WTC11 (cell line): Measurements from ENCODE around the gene ATOSB. TPM values are rescaled to one million over a fixed set of nuclear protein-coding genes. Genes with fewer than 3 reads are reported as not detected.

Experiments
- ATAC-seq: fragments of 200-7000 bp; cut with Tn5 transposase; 2 replicates; pipeline ENCODE4 v1.10.0; 2021; ENCODE audit warnings: mild to moderate bottlenecking, moderate library complexity
- CTCF ChIA-PET: fragments of 300-600 bp; sonication (Branson Sonifier 250); formaldehyde crosslinking; loops from one replicate; lab custom pipeline; 2021; ENCODE audit warnings: antibody characterized with exemption; lab: Charles Lee
- POLR2A ChIA-PET: fragments of 350-600 bp; sonication (Branson Sonifier 250); formaldehyde crosslinking; loops from one replicate; lab custom pipeline; 2021; ENCODE audit warnings: antibody characterized with exemption; lab: Charles Lee
- DNase-seq: peaks from one replicate; pipeline ENCODE4 v3.0.0; 2021; ENCODE audit warnings: low spot score
- H3K27ac Mint-ChIP-seq: 2 replicates; pipeline ENCODE4 v1.8.0; 2021; ENCODE audit warnings: mixed read lengths
- H3K27me3 Mint-ChIP-seq: 2 replicates; pipeline ENCODE4 v1.8.0; 2021; ENCODE audit warnings: low read depth, mild to moderate bottlenecking, moderate library complexity, mixed read lengths
- H3K36me3 Mint-ChIP-seq: 2 replicates; pipeline ENCODE4 v1.8.0; 2021; ENCODE audit warnings: mixed read lengths
- H3K4me1 Mint-ChIP-seq: 2 replicates; pipeline ENCODE4 v1.8.0; 2022; ENCODE audit warnings: mixed read lengths
- H3K4me3 Mint-ChIP-seq: 2 replicates; pipeline ENCODE4 v1.8.0; 2021; ENCODE audit warnings: mild to moderate bottlenecking, moderate library complexity, mixed read lengths
- H3K9me3 Mint-ChIP-seq: 2 replicates; pipeline ENCODE4 v1.8.0; 2021; ENCODE audit warnings: mixed read lengths
- ARID4B ChIP-seq: sonication (generic); formaldehyde crosslinking; IDR thresholded peaks from 2 replicates; pipeline ENCODE4 v1.8.0; 2023; ENCODE audit warnings: missing genetic modification reagents, mild to moderate bottlenecking, borderline replicate concordance
- ATF6 ChIP-seq: sonication (generic); formaldehyde crosslinking; IDR thresholded peaks from 2 replicates; pipeline ENCODE4 v1.8.1; 2023; ENCODE audit warnings: mild to moderate bottlenecking, missing genetic modification reagents
- CREM ChIP-seq: sonication (generic); formaldehyde crosslinking; IDR thresholded peaks from 2 replicates; pipeline ENCODE4 v1.8.1; 2022; ENCODE audit warnings: mild to moderate bottlenecking, missing genetic modification reagents, moderate library complexity
- E2F5 ChIP-seq: sonication (generic); formaldehyde crosslinking; IDR thresholded peaks from 2 replicates; pipeline ENCODE4 v1.8.1; 2022; ENCODE audit warnings: mild to moderate bottlenecking, moderate library complexity, missing genetic modification reagents
- ETV6 ChIP-seq: sonication (generic); formaldehyde crosslinking; IDR thresholded peaks from 2 replicates; pipeline ENCODE4 v1.8.1; 2022; ENCODE audit warnings: mild to moderate bottlenecking, missing genetic modification reagents
- FOXK1 ChIP-seq: sonication (generic); formaldehyde crosslinking; IDR thresholded peaks from 2 replicates; pipeline ENCODE4 v1.8.0; 2022; ENCODE audit warnings: mild to moderate bottlenecking, moderate library complexity, missing genetic modification reagents
- FOXP1 ChIP-seq: sonication (generic); formaldehyde crosslinking; IDR thresholded peaks from 2 replicates; pipeline ENCODE4 v1.8.0; 2022; ENCODE audit warnings: missing genetic modification reagents, mild to moderate bottlenecking, moderate library complexity, borderline replicate concordance
- JUN ChIP-seq: sonication (generic); formaldehyde crosslinking; IDR thresholded peaks from 2 replicates; pipeline ENCODE4 v1.8.0; 2023; ENCODE audit warnings: mild to moderate bottlenecking, missing genetic modification reagents
- MAX ChIP-seq: sonication (generic); formaldehyde crosslinking; IDR thresholded peaks from 2 replicates; pipeline ENCODE4 v1.8.0; 2022; ENCODE audit warnings: mild to moderate bottlenecking, missing genetic modification reagents
- MLX ChIP-seq: sonication (generic); formaldehyde crosslinking; IDR thresholded peaks from 2 replicates; pipeline ENCODE4 v1.8.1; 2023; ENCODE audit warnings: mild to moderate bottlenecking, missing genetic modification reagents, moderate library complexity
- MYBL2 ChIP-seq: sonication (generic); formaldehyde crosslinking; IDR thresholded peaks from 2 replicates; pipeline ENCODE4 v1.8.1; 2023; ENCODE audit warnings: mild to moderate bottlenecking, moderate library complexity, missing genetic modification reagents
- NFATC4 ChIP-seq: fragments of 250-450 bp; sonication (Bioruptor Pico); IDR thresholded peaks from 2 replicates; pipeline ENCODE4 v1.9.0; 2021; ENCODE audit warnings: mild to moderate bottlenecking
- NFYB ChIP-seq: sonication (generic); formaldehyde crosslinking; conservative IDR thresholded peaks from 2 replicates; pipeline ENCODE4 v1.8.0; 2022; ENCODE audit warnings: low read depth, missing genetic modification reagents
- NR2C2 ChIP-seq: sonication (generic); formaldehyde crosslinking; IDR thresholded peaks from 2 replicates; pipeline ENCODE4 v1.8.0; 2022; ENCODE audit warnings: mild to moderate bottlenecking, missing genetic modification reagents
- OVOL2 ChIP-seq: fragments of 250-450 bp; sonication (Bioruptor Pico); IDR thresholded peaks from 2 replicates; pipeline ENCODE4 v1.9.0; 2021; ENCODE audit warnings: mild to moderate bottlenecking, borderline replicate concordance
- PRRX2 ChIP-seq: fragments of 250-450 bp; sonication (Bioruptor Pico); IDR thresholded peaks from 2 replicates; pipeline ENCODE4 v1.8.0; 2021; ENCODE audit warnings: mild to moderate bottlenecking
- SMAD3 ChIP-seq: sonication (generic); formaldehyde crosslinking; IDR thresholded peaks from 2 replicates; pipeline ENCODE4 v1.8.0; 2022; ENCODE audit warnings: missing genetic modification reagents, mild to moderate bottlenecking, borderline replicate concordance
- SP1 ChIP-seq: sonication (generic); formaldehyde crosslinking; conservative IDR thresholded peaks from 2 replicates; pipeline ENCODE4 v1.8.1; 2022; ENCODE audit warnings: missing genetic modification reagents
- TEAD1 ChIP-seq: sonication (generic); formaldehyde crosslinking; IDR thresholded peaks from 2 replicates; pipeline ENCODE4 v1.8.0; 2022; ENCODE audit warnings: mild to moderate bottlenecking, missing genetic modification reagents
- TP53 ChIP-seq: sonication (generic); formaldehyde crosslinking; IDR thresholded peaks from 2 replicates; pipeline ENCODE4 v1.8.1; 2023; ENCODE audit warnings: mild to moderate bottlenecking, missing genetic modification reagents
- USF2 ChIP-seq: sonication (generic); formaldehyde crosslinking; IDR thresholded peaks from 2 replicates; pipeline ENCODE4 v1.8.1; 2023; ENCODE audit warnings: mild to moderate bottlenecking, missing genetic modification reagents, moderate library complexity
- ZBTB21 ChIP-seq: sonication (generic); formaldehyde crosslinking; IDR thresholded peaks from 2 replicates; pipeline ENCODE4 v1.8.1; 2023; ENCODE audit warnings: mild to moderate bottlenecking, missing genetic modification reagents, borderline replicate concordance
- ZMAT4 ChIP-seq: fragments of 250-450 bp; sonication (Bioruptor Pico); IDR thresholded peaks from 2 replicates; pipeline ENCODE4 v1.9.0; 2021; ENCODE audit warnings: mild to moderate bottlenecking
- ZNF219 ChIP-seq: sonication (generic); formaldehyde crosslinking; IDR thresholded peaks from 2 replicates; pipeline ENCODE4 v1.8.0; 2023; ENCODE audit warnings: missing genetic modification reagents, mild to moderate bottlenecking, borderline replicate concordance
- ZNF263 ChIP-seq: sonication (generic); formaldehyde crosslinking; IDR thresholded peaks from 2 replicates; pipeline ENCODE4 v1.8.1; 2022; ENCODE audit warnings: low read depth, mild to moderate bottlenecking, moderate library complexity, missing genetic modification reagents
- ZNF416 ChIP-seq: fragments of 250-450 bp; sonication (Bioruptor Pico); IDR thresholded peaks from 2 replicates; pipeline ENCODE4 v1.9.0; 2021; ENCODE audit warnings: mild to moderate bottlenecking, inconsistent platforms
- total RNA-seq: library from RNA; stranded (reverse); gene quantifications from 3 replicates; pipeline ENCODE4 v1.2.3, GENCODE V29; 2021

The ATOSB gene
- total RNA-seq, 1 experiment from 2014 or later = 8.7 TPM

- Mint-ChIP-seq H3K36me3 (peaks cover 67% of the 10 kb centered on the region), H3K27me3 (no peaks in the 10 kb centered on the region), H3K4me1 (peaks cover 25% of the 10 kb centered on the region), H3K27ac (peak within 1 kb of the TSS; percentile 97), H3K4me3 (peak within 1 kb of the TSS; percentile 93), H3K9me3 (no peaks in the 10 kb centered on the region)
- ChIA-PET POLR2A (interaction anchor here (0.6 to 2.6 kb wide), 15 partner anchors 19 to 291 kb away, joined by 3 to 15 read pairs (median 6); partner anchors contain the start of genes ATOSB, DNAJB5, PIGO and STOML2), CTCF (interaction anchor here (0.6 to 3.0 kb wide), 18 partner anchors 7 to 527 kb away, joined by 3 to 26 read pairs (median 6); partner anchors contain the start of genes ATOSB, DNAJB5, FANCG and PIGO)
- peak; percentile 60; the same call in 1 of the 2 replicates for TF ChIP-seq MAX (CRISPR knock-in tag)
- no peak for TF ChIP-seq NR2C2 (CRISPR knock-in tag)
- TF ChIP-seq ATF6 = peak; percentile 67; the same call in 1 of the 2 replicates
- TF ChIP-seq OVOL2 (CRISPR knock-in tag) = no peak
- TF ChIP-seq ZBTB21 (CRISPR knock-in tag) = 0 out of 2 replicates have a peak, but pooled peaks have one; percentile 71
- TF ChIP-seq SMAD3 (CRISPR knock-in tag) = 0 out of 2 replicates have a peak, but pooled peaks have one; percentile 42
- peak; percentile 43; the same call in 1 of the 2 replicates for TF ChIP-seq NFATC4 (CRISPR knock-in tag)
- 0 out of 2 replicates have a peak, but pooled peaks have one; percentile 59 for TF ChIP-seq ZNF416 (CRISPR knock-in tag)
- 0 out of 2 replicates have a peak, but pooled peaks have one; percentile 4 for TF ChIP-seq ZNF219
- TF ChIP-seq E2F5 (CRISPR knock-in tag) = 0 out of 2 replicates have a peak, but pooled peaks have one; percentile 50
- TF ChIP-seq FOXP1 (CRISPR knock-in tag) = no peak; the same call in 1 of the 2 replicates
- 0 out of 2 replicates have a peak, but pooled peaks have one; percentile 22 for TF ChIP-seq ETV6 (CRISPR knock-in tag)
- TF ChIP-seq JUN = no peak
- peak; percentile 95 for TF ChIP-seq NFYB (CRISPR knock-in tag)
- peak; percentile 45; the same call in 1 of the 2 replicates for TF ChIP-seq CREM (CRISPR knock-in tag)
- TF ChIP-seq PRRX2 (CRISPR knock-in tag) = peak; percentile 81; the same call in 1 of the 2 replicates
- TF ChIP-seq SP1 (CRISPR knock-in tag) = peak; percentile 73
- peak; percentile 52; the same call in 1 of the 2 replicates for TF ChIP-seq TP53 (CRISPR knock-in tag)
- TF ChIP-seq ZMAT4 (CRISPR knock-in tag) = 0 out of 2 replicates have a peak, but pooled peaks have one; percentile 11
- peak; percentile 80 for TF ChIP-seq MYBL2 (CRISPR knock-in tag)
- no peak for TF ChIP-seq ZNF263 (CRISPR knock-in tag)
- TF ChIP-seq TEAD1 (CRISPR knock-in tag) = peak; percentile 18; the same call in 1 of the 2 replicates
- 0 out of 2 replicates have a peak, but pooled peaks have one; percentile 1 for TF ChIP-seq MLX (CRISPR knock-in tag)
- no peak; the same call in 1 of the 2 replicates for TF ChIP-seq USF2
- TF ChIP-seq FOXK1 (CRISPR knock-in tag) = peak; percentile 58; the same call in 1 of the 2 replicates
- TF ChIP-seq ARID4B = 0 out of 2 replicates have a peak, but pooled peaks have one; percentile 16
- DNase-seq (peak; percentile 99), ATAC-seq (peak; percentile 89)
These were observed 43.0 kb downstream of the ATOSB start, which contains the start of gene VCP for GRCh38 chr9:35072461-35073278. Gene VCP (minus strand): TSS chr9:35072625. CDS start chr9:35072353, 272 bp downstream.
